Esophagus (tissue), 2 donors: ENCODE measurements around the gene GEN1. TPM values are rescaled to one million over a fixed set of nuclear protein-coding genes. Genes with fewer than 3 reads are reported as not detected.
"Not testable (repeated sequence)": the region's sequence is repeated elsewhere in the genome, so short reads cannot be mapped to it uniquely, and the experiment has no call there.

ENCODE experiments used
- H3K27ac ChIP-seq, 2 donors: one replicate each; pipeline ENCODE4 v1.5.1; 2013; ENCODE audit warnings: low read depth in 2 of 2, mild to moderate bottlenecking in 2 of 2, inconsistent platforms in 1 of 2, low read length in 1 of 2, moderate library complexity in 1 of 2
- H3K27me3 ChIP-seq, 2 donors: one replicate each; pipeline ENCODE4 v1.6.1; 2013; ENCODE audit warnings: low read length in 2 of 2, control low read depth in 1 of 2, mild to moderate bottlenecking in 1 of 2; ENCODE audit not compliant: insufficient read depth in 2 of 2, control insufficient read depth in 1 of 2
- H3K36me3 ChIP-seq, 2 donors: one replicate each; pipeline ENCODE4 v1.6.1; 2013; ENCODE audit warnings: low read length in 1 of 2; ENCODE audit not compliant: control insufficient read depth in 2 of 2, insufficient read depth in 2 of 2
- H3K4me1 ChIP-seq, 2 donors: one replicate each; pipeline ENCODE4 v1.6.1; 2013; ENCODE audit warnings: low read length in 1 of 2; ENCODE audit not compliant: control insufficient read depth in 2 of 2, insufficient read depth in 2 of 2
- H3K4me3 ChIP-seq, 2 donors: one replicate each; pipeline ENCODE4 v1.5.1; 2013; ENCODE audit warnings: low read length in 2 of 2, mild to moderate bottlenecking in 2 of 2, low read depth in 1 of 2, moderate library complexity in 1 of 2
- H3K9me3 ChIP-seq, 2 donors: one replicate each; pipeline ENCODE4 v1.6.1; 2013; ENCODE audit warnings: mild to moderate bottlenecking in 2 of 2, low read depth in 1 of 2, low read length in 1 of 2, moderate library complexity in 1 of 2; ENCODE audit not compliant: control insufficient read depth in 2 of 2, insufficient read depth in 1 of 2
- WGBS, 2 donors: extraction: QIAGEN DNeasy Blood & Tissue Kit; methylation state at CpG; one replicate each; pipeline ENCODE4 v1.1.7; 2013; 5-methylcytosine and 5-hydroxymethylcytosine counted together
- polyA plus RNA-seq, 2 donors: library from polyadenylated mRNA; stranded (reverse); fragments of 200-250 nt; gene quantifications; one replicate each; pipeline ENCODE4 v1.2.3, GENCODE V29; 2013
- donor health status: healthy with polysubstance abuse.
- donor health status: Bipolar disorder and iron deficiency.

The GEN1 gene
- polyA plus RNA-seq, 2 donors, result 3.3 to 11.1 TPM

GRCh38 chr2:17816396-17817245, 62.7 kb downstream of the GEN1 start, which contains the start of gene MSGN1:
Gene MSGN1, plus strand, starts transcription at chr2:17816460. Its CDS starts 59 bp downstream, at chr2:17816519.
- Histone ChIP-seq H3K4me3 (no peak within 1 kb of the TSS), H3K27ac (peak within 1 kb of the TSS; percentile 74 to 80)

GRCh38 chr2:17818235-17818815, 64.4 kb downstream of the GEN1 start:
- no peaks in the 10 kb centered on the region for H3K36me3 ChIP-seq

More at GRCh38 chr2:17816396-17817245, 62.7 kb downstream of the GEN1 start, which contains the start of gene MSGN1:
- no peaks in the 10 kb centered on the region for H3K9me3 ChIP-seq
- H3K27me3 ChIP-seq, result no peaks in the 10 kb centered on the region
- WGBS, 2 donors, result 82 to 87% methylated on average over 26 of the region's 26 CpGs
- peaks cover 0 to 6% of the 10 kb centered on the region in 2 donors for H3K4me1 ChIP-seq
- no peaks in the 10 kb centered on the region for H3K36me3 ChIP-seq

GRCh38 chr2:17821080-17821479, 67.1 kb downstream of the GEN1 start:
- Histone ChIP-seq H3K9me3 (no peaks in the 10 kb centered on the region), H3K27me3 (no peaks in the 10 kb centered on the region), H3K4me3 (no peak overlapping the region), H3K4me1 (peaks cover 2 to 6% of the 10 kb centered on the region in 2 donors), H3K36me3 (no peaks in the 10 kb centered on the region), H3K27ac (no peak overlapping the region)
- WGBS, 2 donors, result 72 to 78% methylated on average over 3 of the region's 3 CpGs

More at GRCh38 chr2:17818235-17818815, 64.4 kb downstream of the GEN1 start:
- Histone ChIP-seq H3K27me3 (no peaks in the 10 kb centered on the region), H3K4me3 (no peak overlapping the region), H3K27ac (peak overlapping the region in 1 of 2 donors; percentile 35), H3K4me1 (peaks cover 2 to 6% of the 10 kb centered on the region in 2 donors), H3K9me3 (no peaks in the 10 kb centered on the region)
- WGBS, 2 donors, result 69 to 82% methylated on average over 2 of the region's 2 CpGs

- H3K9me3 ChIP-seq, result no peaks in the 10 kb centered on the region
- H3K27me3 ChIP-seq, result no peaks in the 10 kb centered on the region
- H3K36me3 ChIP-seq, result no peaks in the 10 kb centered on the region
- 49 to 52% methylated on average over 7 of the region's 7 CpGs for WGBS, 2 donors
- no peak overlapping the region for H3K4me3 ChIP-seq
- H3K27ac ChIP-seq, result no peak overlapping the region
- H3K4me1 ChIP-seq, result peaks cover under 1 to 2% of the 10 kb centered on the region in 2 donors
Observed at GRCh38 chr2:17821535-17822444, 67.9 kb downstream of the GEN1 start.

- Histone ChIP-seq H3K36me3 (no peaks in the 10 kb centered on the region), H3K4me3 (no peak overlapping the region), H3K27me3 (no peaks in the 10 kb centered on the region), H3K9me3 (no peaks in the 10 kb centered on the region), H3K27ac (no peak overlapping the region), H3K4me1 (peaks cover 0 to 2% of the 10 kb centered on the region in 2 donors)
- WGBS, 2 donors, result 51 to 55% methylated on average over 4 of the region's 4 CpGs
Observed at GRCh38 chr2:17822445-17823117, 68.6 kb downstream of the GEN1 start.

- H3K27ac ChIP-seq, H3K4me1 ChIP-seq, H3K27me3 ChIP-seq, H3K9me3 ChIP-seq, H3K4me3 ChIP-seq, H3K36me3 ChIP-seq: not testable (repeated sequence)
- WGBS, 2 donors, result 67 to 77% methylated on average over 4 of the region's 4 CpGs
Observed at GRCh38 chr2:17823646-17824045, 69.7 kb downstream of the GEN1 start.

DNA sequence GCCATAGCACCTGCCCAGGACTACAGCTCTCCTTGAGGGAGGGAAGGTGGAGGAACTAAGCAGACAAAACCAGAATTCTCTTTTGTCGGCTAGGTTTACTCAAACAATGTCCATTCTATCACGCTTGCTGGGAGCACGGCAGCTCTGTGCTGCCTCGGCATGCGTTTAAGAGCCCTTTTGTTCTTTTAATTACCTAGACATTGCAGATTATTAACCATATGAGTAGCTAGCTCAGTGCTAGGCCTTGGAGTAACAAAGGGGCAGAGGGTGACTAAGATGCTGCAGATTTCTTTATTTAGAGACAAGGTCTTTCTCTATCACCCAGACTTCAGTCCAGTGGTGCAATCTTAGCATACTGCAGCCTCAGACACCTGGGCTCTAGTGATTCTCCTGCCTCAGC, 73.4 kb downstream of the GEN1 start:
- H3K27me3 ChIP-seq, result no peaks in the 10 kb centered on the region
- 63 to 66% methylated on average over 5 of the region's 5 CpGs for WGBS, 2 donors
- H3K9me3 ChIP-seq, result no peaks in the 10 kb centered on the region
- H3K4me3 ChIP-seq, result no peak overlapping the region
- H3K4me1 ChIP-seq, result peaks cover 0 to 2% of the 10 kb centered on the region in 2 donors
- no peaks in the 10 kb centered on the region for H3K36me3 ChIP-seq
- no peak overlapping the region for H3K27ac ChIP-seq

- H3K36me3 ChIP-seq, result no peaks in the 10 kb centered on the region
- H3K27me3 ChIP-seq, result no peaks in the 10 kb centered on the region
- WGBS, 2 donors, result 86 to 94% methylated on average over 2 of the region's 2 CpGs
Observed at GRCh38 chr2:17827785-17828184, 73.8 kb downstream of the GEN1 start.

More at GRCh38 chr2:17827785-17828184, 73.8 kb downstream of the GEN1 start:
- H3K4me1 ChIP-seq, result no peaks in the 10 kb centered on the region
- H3K27ac ChIP-seq, result no peak overlapping the region
- H3K9me3 ChIP-seq, result no peaks in the 10 kb centered on the region
- H3K4me3 ChIP-seq, result no peak overlapping the region
